HepG2 (cell line): ENCODE results near the gene LRRC3. TPM values are rescaled to one million over a fixed set of nuclear protein-coding genes. Genes with fewer than 3 reads are reported as not detected.

Experiments used
- EEA1 ChIP-seq: sonication (generic); formaldehyde crosslinking; IDR thresholded peaks from 2 replicates; pipeline ENCODE4 v1.5.1; 2020; ENCODE audit warnings: mild to moderate bottlenecking, missing genetic modification reagents, borderline replicate concordance
- FOXC1 ChIP-seq: sonication (generic); formaldehyde crosslinking; IDR thresholded peaks from 2 replicates; pipeline ENCODE4 v1.8.0; 2022; ENCODE audit warnings: mild to moderate bottlenecking, missing genetic modification reagents, borderline replicate concordance
- KLF9 ChIP-seq: IDR thresholded peaks from 2 replicates; pipeline ENCODE4 v1.6.1; 2016; ENCODE audit warnings: low read depth
- MAZ ChIP-seq, 2 experiments: sonication (generic) in 1 of 2; formaldehyde crosslinking in 1 of 2; IDR thresholded peaks; 2 replicates each; pipeline versions ENCODE4 v1.5.0 to v1.6.1; 2012 to 2020; ENCODE audit warnings: low read depth in 2 of 2, mild to moderate bottlenecking in 2 of 2, borderline replicate concordance in 1 of 2, improper control_type of control experiment in 1 of 2, low read length in 1 of 2, missing genetic modification reagents in 1 of 2, moderate library complexity in 1 of 2
- MXI1 ChIP-seq: IDR thresholded peaks from 3 replicates; pipeline ENCODE4 v1.6.1; 2012; ENCODE audit warnings: low read depth, low read length, inconsistent platforms, borderline replicate concordance
- NKX3-1 ChIP-seq: sonication (generic); formaldehyde crosslinking; IDR thresholded peaks from 2 replicates; pipeline ENCODE4 v1.5.0; 2020; ENCODE audit warnings: missing genetic modification reagents
- ZEB1 ChIP-seq: IDR thresholded peaks from 2 replicates; pipeline ENCODE4 v1.6.1; 2012; ENCODE audit warnings: mild to moderate bottlenecking, low read depth, inconsistent platforms; ENCODE audit not compliant: insufficient replicate concordance
- ZKSCAN1 ChIP-seq: fragments of 150-350 bp; IDR thresholded peaks from 2 replicates; pipeline ENCODE4 v1.6.1; 2014; ENCODE audit warnings: low read length
- ZNF235 ChIP-seq: sonication (generic); formaldehyde crosslinking; IDR thresholded peaks from 2 replicates; pipeline ENCODE4 v1.8.1; 2023; ENCODE audit warnings: mild to moderate bottlenecking, missing genetic modification reagents, borderline replicate concordance
- ZNF263 ChIP-seq: sonication (generic); formaldehyde crosslinking; IDR thresholded peaks from 2 replicates; pipeline ENCODE4 v1.4.0; 2020; ENCODE audit warnings: missing genetic modification reagents
- ZNF296 ChIP-seq: sonication (generic); formaldehyde crosslinking; conservative IDR thresholded peaks from 2 replicates; pipeline ENCODE4 v1.5.0; 2020; ENCODE audit warnings: mild to moderate bottlenecking, missing genetic modification reagents
- ZNF615 ChIP-seq: sonication (generic); formaldehyde crosslinking; IDR thresholded peaks from 2 replicates; pipeline ENCODE4 v1.5.0; 2020; ENCODE audit warnings: mild to moderate bottlenecking, missing genetic modification reagents, borderline replicate concordance
- ZNF709 ChIP-seq: sonication (generic); formaldehyde crosslinking; IDR thresholded peaks from 2 replicates; pipeline ENCODE4 v1.5.0; 2020; ENCODE audit warnings: mild to moderate bottlenecking, missing genetic modification reagents
- polyA plus RNA-seq, 8 experiments: library from polyadenylated mRNA; depleted of rRNA in 3 of 8; stranded (reverse) in 7 of 8; unstranded in 1 of 8; fragments of >200 nt; fragmentation: Illumina TruSeq in 4 of 8; extraction: Trizol in 4 of 8; gene quantifications; 2 replicates each; pipeline versions ENCODE4 v1.2.1 to v1.2.3, GENCODE V29; 2011 to 2016; ENCODE audit warnings: low read depth in 4 of 8, missing spikeins in 1 of 8, mixed read lengths in 1 of 8; ENCODE audit not compliant: insufficient read depth in 1 of 8
- total RNA-seq, 5 experiments: library from RNA; depleted of rRNA; stranded (reverse); fragments of >200 nt; fragmentation: Illumina TruSeq; extraction: Trizol; gene quantifications; 2 replicates each; pipeline ENCODE4 v1.2.3, GENCODE V29; 2016; ENCODE audit warnings: low read depth in 1 of 5
- TF ChIP-seq, protein P1 (sequence below): sonication (generic); formaldehyde crosslinking; IDR thresholded peaks from 2 replicates; pipeline ENCODE4 v1.5.1; 2020; ENCODE audit warnings: missing genetic modification reagents, mild to moderate bottlenecking, borderline replicate concordance
- TF ChIP-seq, protein P2 (sequence below): sonication (generic); formaldehyde crosslinking; IDR thresholded peaks from 2 replicates; pipeline ENCODE4 v1.4.0; 2020; ENCODE audit warnings: missing genetic modification reagents, borderline replicate concordance
- TF ChIP-seq, protein P3 (sequence below): IDR thresholded peaks from 2 replicates; pipeline ENCODE4 v1.6.1; 2012; ENCODE audit warnings: low read length, improper control_type of control experiment
- TF ChIP-seq, protein P4 (sequence below): sonication (generic); formaldehyde crosslinking; IDR thresholded peaks from 2 replicates; pipeline ENCODE4 v1.5.1; 2020; ENCODE audit warnings: mild to moderate bottlenecking, missing genetic modification reagents, borderline replicate concordance

The LRRC3 gene
- total and polyA plus RNA-seq, 2 of the 13 experiments (the other 11 are each of a cell fraction or from before 2014, with no cell fraction given) = 4.8 to 16.5 TPM

GRCh38 chr21:44454747-44455523 lies at the start of gene LRRC3 (continued):
- TF ChIP-seq, protein P1, sequence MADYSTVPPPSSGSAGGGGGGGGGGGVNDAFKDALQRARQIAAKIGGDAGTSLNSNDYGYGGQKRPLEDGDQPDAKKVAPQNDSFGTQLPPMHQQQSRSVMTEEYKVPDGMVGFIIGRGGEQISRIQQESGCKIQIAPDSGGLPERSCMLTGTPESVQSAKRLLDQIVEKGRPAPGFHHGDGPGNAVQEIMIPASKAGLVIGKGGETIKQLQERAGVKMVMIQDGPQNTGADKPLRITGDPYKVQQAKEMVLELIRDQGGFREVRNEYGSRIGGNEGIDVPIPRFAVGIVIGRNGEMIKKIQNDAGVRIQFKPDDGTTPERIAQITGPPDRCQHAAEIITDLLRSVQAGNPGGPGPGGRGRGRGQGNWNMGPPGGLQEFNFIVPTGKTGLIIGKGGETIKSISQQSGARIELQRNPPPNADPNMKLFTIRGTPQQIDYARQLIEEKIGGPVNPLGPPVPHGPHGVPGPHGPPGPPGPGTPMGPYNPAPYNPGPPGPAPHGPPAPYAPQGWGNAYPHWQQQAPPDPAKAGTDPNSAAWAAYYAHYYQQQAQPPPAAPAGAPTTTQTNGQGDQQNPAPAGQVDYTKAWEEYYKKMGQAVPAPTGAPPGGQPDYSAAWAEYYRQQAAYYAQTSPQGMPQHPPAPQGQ (CRISPR knock-in tag) = no peak
- TF ChIP-seq KLF9 (CRISPR knock-in tag) = no peak
- no peak for TF ChIP-seq NKX3-1 (CRISPR knock-in tag)
- TF ChIP-seq EEA1 (CRISPR knock-in tag) = no peak
- TF ChIP-seq ZNF263 (CRISPR knock-in tag) = no peak
- TF ChIP-seq ZNF235 (CRISPR knock-in tag) = no peak
- TF ChIP-seq MAZ (IDR thresholded peaks at IDR 0.05; ENCODE audit: borderline replicate concordance, low read depth, low read length) = no peak
- TF ChIP-seq MAZ (CRISPR knock-in tag; IDR thresholded peaks at IDR 0.05; ENCODE audit: low read depth) = 0 out of 2 replicates have a peak, but pooled peaks have one; percentile 32
- no peak for TF ChIP-seq ZNF296 (CRISPR knock-in tag)
- TF ChIP-seq MXI1 = peak; percentile 27; the same call in 1 of the 3 replicates
- no peak for TF ChIP-seq ZEB1
- TF ChIP-seq, protein P2, sequence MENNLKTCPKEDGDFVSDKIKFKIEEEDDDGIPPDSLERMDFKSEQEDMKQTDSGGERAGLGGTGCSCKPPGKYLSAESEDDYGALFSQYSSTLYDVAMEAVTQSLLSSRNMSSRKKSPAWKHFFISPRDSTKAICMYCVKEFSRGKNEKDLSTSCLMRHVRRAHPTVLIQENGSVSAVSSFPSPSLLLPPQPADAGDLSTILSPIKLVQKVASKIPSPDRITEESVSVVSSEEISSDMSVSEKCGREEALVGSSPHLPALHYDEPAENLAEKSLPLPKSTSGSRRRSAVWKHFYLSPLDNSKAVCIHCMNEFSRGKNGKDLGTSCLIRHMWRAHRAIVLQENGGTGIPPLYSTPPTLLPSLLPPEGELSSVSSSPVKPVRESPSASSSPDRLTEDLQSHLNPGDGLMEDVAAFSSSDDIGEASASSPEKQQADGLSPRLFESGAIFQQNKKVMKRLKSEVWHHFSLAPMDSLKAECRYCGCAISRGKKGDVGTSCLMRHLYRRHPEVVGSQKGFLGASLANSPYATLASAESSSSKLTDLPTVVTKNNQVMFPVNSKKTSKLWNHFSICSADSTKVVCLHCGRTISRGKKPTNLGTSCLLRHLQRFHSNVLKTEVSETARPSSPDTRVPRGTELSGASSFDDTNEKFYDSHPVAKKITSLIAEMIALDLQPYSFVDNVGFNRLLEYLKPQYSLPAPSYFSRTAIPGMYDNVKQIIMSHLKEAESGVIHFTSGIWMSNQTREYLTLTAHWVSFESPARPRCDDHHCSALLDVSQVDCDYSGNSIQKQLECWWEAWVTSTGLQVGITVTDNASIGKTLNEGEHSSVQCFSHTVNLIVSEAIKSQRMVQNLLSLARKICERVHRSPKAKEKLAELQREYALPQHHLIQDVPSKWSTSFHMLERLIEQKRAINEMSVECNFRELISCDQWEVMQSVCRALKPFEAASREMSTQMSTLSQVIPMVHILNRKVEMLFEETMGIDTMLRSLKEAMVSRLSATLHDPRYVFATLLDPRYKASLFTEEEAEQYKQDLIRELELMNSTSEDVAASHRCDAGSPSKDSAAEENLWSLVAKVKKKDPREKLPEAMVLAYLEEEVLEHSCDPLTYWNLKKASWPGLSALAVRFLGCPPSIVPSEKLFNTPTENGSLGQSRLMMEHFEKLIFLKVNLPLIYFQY = no peak
- TF ChIP-seq, protein P3, sequence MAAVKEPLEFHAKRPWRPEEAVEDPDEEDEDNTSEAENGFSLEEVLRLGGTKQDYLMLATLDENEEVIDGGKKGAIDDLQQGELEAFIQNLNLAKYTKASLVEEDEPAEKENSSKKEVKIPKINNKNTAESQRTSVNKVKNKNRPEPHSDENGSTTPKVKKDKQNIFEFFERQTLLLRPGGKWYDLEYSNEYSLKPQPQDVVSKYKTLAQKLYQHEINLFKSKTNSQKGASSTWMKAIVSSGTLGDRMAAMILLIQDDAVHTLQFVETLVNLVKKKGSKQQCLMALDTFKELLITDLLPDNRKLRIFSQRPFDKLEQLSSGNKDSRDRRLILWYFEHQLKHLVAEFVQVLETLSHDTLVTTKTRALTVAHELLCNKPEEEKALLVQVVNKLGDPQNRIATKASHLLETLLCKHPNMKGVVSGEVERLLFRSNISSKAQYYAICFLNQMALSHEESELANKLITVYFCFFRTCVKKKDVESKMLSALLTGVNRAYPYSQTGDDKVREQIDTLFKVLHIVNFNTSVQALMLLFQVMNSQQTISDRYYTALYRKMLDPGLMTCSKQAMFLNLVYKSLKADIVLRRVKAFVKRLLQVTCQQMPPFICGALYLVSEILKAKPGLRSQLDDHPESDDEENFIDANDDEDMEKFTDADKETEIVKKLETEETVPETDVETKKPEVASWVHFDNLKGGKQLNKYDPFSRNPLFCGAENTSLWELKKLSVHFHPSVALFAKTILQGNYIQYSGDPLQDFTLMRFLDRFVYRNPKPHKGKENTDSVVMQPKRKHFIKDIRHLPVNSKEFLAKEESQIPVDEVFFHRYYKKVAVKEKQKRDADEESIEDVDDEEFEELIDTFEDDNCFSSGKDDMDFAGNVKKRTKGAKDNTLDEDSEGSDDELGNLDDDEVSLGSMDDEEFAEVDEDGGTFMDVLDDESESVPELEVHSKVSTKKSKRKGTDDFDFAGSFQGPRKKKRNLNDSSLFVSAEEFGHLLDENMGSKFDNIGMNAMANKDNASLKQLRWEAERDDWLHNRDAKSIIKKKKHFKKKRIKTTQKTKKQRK = no peak
- TF ChIP-seq ZKSCAN1 = no peak
- no peak for TF ChIP-seq FOXC1 (CRISPR knock-in tag)
- no peak for TF ChIP-seq ZNF615 (CRISPR knock-in tag)
- TF ChIP-seq, protein P4, sequence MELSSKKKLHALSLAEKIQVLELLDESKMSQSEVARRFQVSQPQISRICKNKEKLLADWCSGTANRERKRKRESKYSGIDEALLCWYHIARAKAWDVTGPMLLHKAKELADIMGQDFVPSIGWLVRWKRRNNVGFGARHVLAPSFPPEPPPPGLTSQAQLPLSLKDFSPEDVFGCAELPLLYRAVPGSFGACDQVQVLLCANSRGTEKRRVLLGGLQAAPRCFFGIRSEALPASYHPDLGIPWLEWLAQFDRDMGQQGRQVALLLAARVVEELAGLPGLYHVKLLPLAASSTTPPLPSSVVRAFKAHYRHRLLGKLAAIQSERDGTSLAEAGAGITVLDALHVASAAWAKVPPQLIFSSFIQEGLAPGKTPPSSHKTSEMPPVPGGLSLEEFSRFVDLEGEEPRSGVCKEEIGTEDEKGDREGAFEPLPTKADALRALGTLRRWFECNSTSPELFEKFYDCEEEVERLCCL (CRISPR knock-in tag) = no peak
- no peak for TF ChIP-seq ZNF709 (CRISPR knock-in tag)
